Measurements from ENCODE around the gene LRBA.

The LRBA gene

GRCh38 chr4:150234246-150234645 is 780.8 kb downstream of the LRBA start:
- Histone ChIP-seq H3K4me1 (ENCODE audit: control insufficient read depth in 2 of 2, insufficient read depth in 1 of 2, low read depth in 1 of 2, low read length in 2 of 2) (peaks cover 5 to 9% of the 10 kb centered on the region in 2 donors), H2BK15ac (ENCODE audit: low read length) (no peak overlapping the region), H3K27ac (replicated peaks; ENCODE audit: low read length) (no peak overlapping the region), H2BK120ac (ENCODE audit: low read depth, low read length) (no peak overlapping the region), H3K4ac (ENCODE audit: low read length) (no peak overlapping the region), H3K79me1 (ENCODE audit: low read depth, low read length) (no peaks in the 10 kb centered on the region), H2AK5ac (ENCODE audit: low read depth, low read length) (no peak overlapping the region), H3K36me3 (replicated peaks in 1 of 2; ENCODE audit: control insufficient read depth in 2 of 2, insufficient read depth in 2 of 2, low read length in 2 of 2) (peaks cover 3 to 70% of the 10 kb centered on the region in 2 donors), H2AFZ (ENCODE audit: low read length) (no peak overlapping the region), H4K8ac (ENCODE audit: low read depth, low read length) (no peak overlapping the region), H3K23ac (ENCODE audit: low read depth, low read length, poor library complexity) (no peak overlapping the region), H3K18ac (ENCODE audit: low read length) (no peak overlapping the region), H4K91ac (ENCODE audit: low read depth, low read length, poor library complexity) (no peak overlapping the region), H3K27me3 (ENCODE audit: control insufficient read depth in 3 of 3, insufficient read depth in 3 of 3, low read depth in 1 of 3, low read length in 3 of 3) (no peaks in the 10 kb centered on the region), H2BK5ac (ENCODE audit: low read length) (no peak overlapping the region), H3K9ac (ENCODE audit: low read depth, low read length, poor library complexity) (no peak overlapping the region), H3K14ac (ENCODE audit: low read length) (no peak overlapping the region), H3K9me3 (replicated peaks in 1 of 2; ENCODE audit: control insufficient read depth in 2 of 2, insufficient read depth in 1 of 2, low read depth in 1 of 2, low read length in 2 of 2) (no peaks in the 10 kb centered on the region), H3K4me3 (ENCODE audit: low read length in 2 of 2) (no peak overlapping the region), H2BK12ac (ENCODE audit: low read length) (no peak overlapping the region), H3K4me2 (ENCODE audit: insufficient read depth, low read length, poor library complexity, severe bottlenecking) (no peak overlapping the region)
- DNase-seq (ENCODE audit: low spot score), result no peak
- no CpG with 5 or more reads among the region's 5 CpGs for WGBS, 2 donors (ENCODE audit: extremely low coverage in 2 of 2, insufficient read length in 2 of 2, insufficient replicate concordance in 1 of 2)

- H3K4ac ChIP-seq (ENCODE audit: low read length), result no peak overlapping the region
- H3K9ac ChIP-seq (ENCODE audit: low read depth, low read length, poor library complexity), result no peak overlapping the region
- H4K8ac ChIP-seq (ENCODE audit: low read depth, low read length), result no peak overlapping the region
- no peak overlapping the region for H2BK120ac ChIP-seq (ENCODE audit: low read depth, low read length)
- H2BK15ac ChIP-seq (ENCODE audit: low read length), result no peak overlapping the region
- peaks cover 3 to 68% of the 10 kb centered on the region in 2 donors for H3K36me3 ChIP-seq (replicated peaks in 1 of 2; ENCODE audit: control insufficient read depth in 2 of 2, insufficient read depth in 2 of 2, low read length in 2 of 2)
- no peak for DNase-seq (ENCODE audit: low spot score)
- H2AFZ ChIP-seq (ENCODE audit: low read length), result no peak overlapping the region
- H3K23ac ChIP-seq (ENCODE audit: low read depth, low read length, poor library complexity), result no peak overlapping the region
- H2BK5ac ChIP-seq (ENCODE audit: low read length), result no peak overlapping the region
- no peak overlapping the region for H2BK12ac ChIP-seq (ENCODE audit: low read length)
- no peak overlapping the region for H4K91ac ChIP-seq (ENCODE audit: low read depth, low read length, poor library complexity)
- H3K9me3 ChIP-seq (replicated peaks in 1 of 2; ENCODE audit: control insufficient read depth in 2 of 2, insufficient read depth in 1 of 2, low read depth in 1 of 2, low read length in 2 of 2), result no peaks in the 10 kb centered on the region
- no peaks in the 10 kb centered on the region for H3K79me1 ChIP-seq (ENCODE audit: low read depth, low read length)
- peaks cover 5 to 9% of the 10 kb centered on the region in 2 donors for H3K4me1 ChIP-seq (ENCODE audit: control insufficient read depth in 2 of 2, insufficient read depth in 1 of 2, low read depth in 1 of 2, low read length in 2 of 2)
- no peak overlapping the region for H3K18ac ChIP-seq (ENCODE audit: low read length)
- H2AK5ac ChIP-seq (ENCODE audit: low read depth, low read length), result no peak overlapping the region
- H3K14ac ChIP-seq (ENCODE audit: low read length), result no peak overlapping the region
- no peak overlapping the region for H3K27ac ChIP-seq (replicated peaks; ENCODE audit: low read length)
- no peak overlapping the region for H3K4me3 ChIP-seq (ENCODE audit: low read length in 2 of 2)
- no peaks in the 10 kb centered on the region for H3K27me3 ChIP-seq (ENCODE audit: control insufficient read depth in 3 of 3, insufficient read depth in 3 of 3, low read depth in 1 of 3, low read length in 3 of 3)
- no CpG with 5 or more reads among the region's 6 CpGs for WGBS, 2 donors (ENCODE audit: extremely low coverage in 2 of 2, insufficient read length in 2 of 2, insufficient replicate concordance in 1 of 2)
- no peak overlapping the region for H3K4me2 ChIP-seq (ENCODE audit: insufficient read depth, low read length, poor library complexity, severe bottlenecking)
Measured at GRCh38 chr4:150232029-150232428, 783.1 kb downstream of the LRBA start.

GRCh38 chr4:150231107-150231770 is 783.8 kb downstream of the LRBA start:
- peaks cover 3 to 70% of the 10 kb centered on the region in 2 donors for H3K36me3 ChIP-seq (replicated peaks in 1 of 2; ENCODE audit: control insufficient read depth in 2 of 2, insufficient read depth in 2 of 2, low read length in 2 of 2)
- H3K79me1 ChIP-seq (ENCODE audit: low read depth, low read length), result no peaks in the 10 kb centered on the region
- no peak overlapping the region for H3K4me2 ChIP-seq (ENCODE audit: insufficient read depth, low read length, poor library complexity, severe bottlenecking)
- no peak overlapping the region for H4K91ac ChIP-seq (ENCODE audit: low read depth, low read length, poor library complexity)
- H4K8ac ChIP-seq (ENCODE audit: low read depth, low read length), result no peak overlapping the region
- H2AFZ ChIP-seq (ENCODE audit: low read length), result no peak overlapping the region
- no peak overlapping the region for H2AK5ac ChIP-seq (ENCODE audit: low read depth, low read length)
- H3K23ac ChIP-seq (ENCODE audit: low read depth, low read length, poor library complexity), result no peak overlapping the region
- H3K27ac ChIP-seq (replicated peaks; ENCODE audit: low read length), result no peak overlapping the region
- no peak overlapping the region for H3K18ac ChIP-seq (ENCODE audit: low read length)
- H3K9ac ChIP-seq (ENCODE audit: low read depth, low read length, poor library complexity), result no peak overlapping the region
- no peaks in the 10 kb centered on the region for H3K9me3 ChIP-seq (replicated peaks in 1 of 2; ENCODE audit: control insufficient read depth in 2 of 2, insufficient read depth in 1 of 2, low read depth in 1 of 2, low read length in 2 of 2)
- no peak overlapping the region for H2BK15ac ChIP-seq (ENCODE audit: low read length)
- no peak overlapping the region for H3K4ac ChIP-seq (ENCODE audit: low read length)
- no peak overlapping the region for H2BK12ac ChIP-seq (ENCODE audit: low read length)
- peaks cover 5 to 8% of the 10 kb centered on the region in 2 donors for H3K4me1 ChIP-seq (ENCODE audit: control insufficient read depth in 2 of 2, insufficient read depth in 1 of 2, low read depth in 1 of 2, low read length in 2 of 2)
- no CpG with 5 or more reads among the region's 4 CpGs for WGBS, 2 donors (ENCODE audit: extremely low coverage in 2 of 2, insufficient read length in 2 of 2, insufficient replicate concordance in 1 of 2)
- no peak overlapping the region for H3K14ac ChIP-seq (ENCODE audit: low read length)
- H2BK120ac ChIP-seq (ENCODE audit: low read depth, low read length), result no peak overlapping the region
- H2BK5ac ChIP-seq (ENCODE audit: low read length), result no peak overlapping the region
- no peak overlapping the region for H3K4me3 ChIP-seq (ENCODE audit: low read length in 2 of 2)
- DNase-seq (ENCODE audit: low spot score), result no peak
- H3K27me3 ChIP-seq (ENCODE audit: control insufficient read depth in 3 of 3, insufficient read depth in 3 of 3, low read depth in 1 of 3, low read length in 3 of 3), result no peaks in the 10 kb centered on the region

- Histone ChIP-seq H3K36me3 (replicated peaks in 1 of 2; ENCODE audit: control insufficient read depth in 2 of 2, insufficient read depth in 2 of 2, low read length in 2 of 2) (peaks cover 3 to 77% of the 10 kb centered on the region in 2 donors), H2BK12ac (ENCODE audit: low read length) (no peak overlapping the region), H3K9me3 (replicated peaks in 1 of 2; ENCODE audit: control insufficient read depth in 2 of 2, insufficient read depth in 1 of 2, low read depth in 1 of 2, low read length in 2 of 2) (no peaks in the 10 kb centered on the region), H2BK120ac (ENCODE audit: low read depth, low read length) (no peak overlapping the region), H3K27me3 (ENCODE audit: control insufficient read depth in 3 of 3, insufficient read depth in 3 of 3, low read depth in 1 of 3, low read length in 3 of 3) (no peaks in the 10 kb centered on the region), H2AK5ac (ENCODE audit: low read depth, low read length) (no peak overlapping the region), H3K4ac (ENCODE audit: low read length) (no peak overlapping the region), H2AFZ (ENCODE audit: low read length) (no peak overlapping the region), H2BK5ac (ENCODE audit: low read length) (no peak overlapping the region), H3K4me1 (ENCODE audit: control insufficient read depth in 2 of 2, insufficient read depth in 1 of 2, low read depth in 1 of 2, low read length in 2 of 2) (peaks cover 0 to 2% of the 10 kb centered on the region in 2 donors), H3K14ac (ENCODE audit: low read length) (no peak overlapping the region), H2BK15ac (ENCODE audit: low read length) (no peak overlapping the region), H3K4me3 (ENCODE audit: low read length in 2 of 2) (no peak overlapping the region), H4K8ac (ENCODE audit: low read depth, low read length) (no peak overlapping the region), H3K18ac (ENCODE audit: low read length) (no peak overlapping the region), H3K9ac (ENCODE audit: low read depth, low read length, poor library complexity) (no peak overlapping the region), H3K27ac (replicated peaks; ENCODE audit: low read length) (no peak overlapping the region), H3K23ac (ENCODE audit: low read depth, low read length, poor library complexity) (no peak overlapping the region), H3K4me2 (ENCODE audit: insufficient read depth, low read length, poor library complexity, severe bottlenecking) (no peak overlapping the region), H4K91ac (ENCODE audit: low read depth, low read length, poor library complexity) (no peak overlapping the region), H3K79me1 (ENCODE audit: low read depth, low read length) (no peaks in the 10 kb centered on the region)
- WGBS, 2 donors (ENCODE audit: extremely low coverage in 2 of 2, insufficient read length in 2 of 2, insufficient replicate concordance in 1 of 2), result no CpG with 5 or more reads among the region's 2 CpGs
- no peak for DNase-seq (ENCODE audit: low spot score)
Measured at GRCh38 chr4:150230561-150230960, 784.5 kb downstream of the LRBA start.
